ENCODE data around the gene NDUFV1. TPM values are rescaled to one million over a fixed set of nuclear protein-coding genes. Genes with fewer than 3 reads are reported as not detected.
A peak's percentile ranks its signal among the peaks of the same experiment; 100 is the strongest.

The NDUFV1 gene
- total and polyA plus RNA-seq, 9 of the 15 experiments (the other 6 are each of a cell fraction or from before 2014, with no cell fraction given) = 10.8 to 423 (median 209) TPM

DNA sequence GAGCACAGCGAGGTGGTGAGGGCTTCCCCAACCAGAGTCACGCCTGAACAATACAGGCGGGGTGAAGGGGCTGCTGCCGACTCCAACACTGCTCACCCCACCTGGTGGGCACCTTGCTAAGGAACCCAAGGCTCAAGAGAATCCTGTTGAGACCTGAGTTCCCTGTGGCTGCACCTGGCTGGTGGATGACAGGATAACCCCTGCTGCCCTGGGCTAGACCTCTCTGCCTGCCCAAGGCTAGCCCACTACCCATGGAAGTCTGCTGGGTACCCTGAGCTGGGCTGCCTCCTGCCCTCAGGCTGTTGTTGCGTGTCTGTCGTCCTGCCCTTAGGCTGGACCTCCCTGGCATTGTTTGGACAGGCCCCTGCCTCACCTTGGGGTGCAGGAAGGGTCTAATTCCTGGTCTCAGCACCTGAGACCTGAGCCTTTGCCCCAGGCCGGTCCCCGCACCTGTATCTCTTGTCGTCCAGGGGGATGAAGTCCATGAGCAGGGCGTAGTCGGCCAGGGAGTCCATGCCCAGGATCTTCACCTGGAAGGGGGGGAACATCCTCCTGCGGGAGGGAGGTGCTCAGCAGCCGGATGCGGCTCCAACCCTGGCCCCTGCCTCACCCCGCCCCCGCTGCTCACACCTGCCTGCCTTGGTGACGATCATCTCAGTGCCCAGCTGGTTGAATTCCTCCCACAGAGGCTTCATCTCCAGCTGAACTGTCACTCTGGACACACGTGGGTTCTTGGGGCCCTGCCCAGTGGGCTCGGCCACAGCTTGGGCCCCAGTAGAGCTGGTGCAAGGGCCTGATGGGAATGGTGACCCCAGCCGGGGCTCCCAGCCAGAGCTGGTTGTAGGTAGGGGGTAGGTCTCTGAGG, 27.9 kb downstream of the NDUFV1 start (continued):
- TF ChIP-seq POU5F1 (IDR thresholded peaks at IDR 0.05; ENCODE audit: borderline replicate concordance, low read depth, low read length, partially characterized antibody) = no peak
- no peak for TF ChIP-seq ZBTB11 (CRISPR knock-in tag; IDR thresholded peaks at IDR 0.05)
- TF ChIP-seq, protein P1, sequence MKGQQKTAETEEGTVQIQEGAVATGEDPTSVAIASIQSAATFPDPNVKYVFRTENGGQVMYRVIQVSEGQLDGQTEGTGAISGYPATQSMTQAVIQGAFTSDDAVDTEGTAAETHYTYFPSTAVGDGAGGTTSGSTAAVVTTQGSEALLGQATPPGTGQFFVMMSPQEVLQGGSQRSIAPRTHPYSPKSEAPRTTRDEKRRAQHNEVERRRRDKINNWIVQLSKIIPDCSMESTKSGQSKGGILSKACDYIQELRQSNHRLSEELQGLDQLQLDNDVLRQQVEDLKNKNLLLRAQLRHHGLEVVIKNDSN (CRISPR knock-in tag; IDR thresholded peaks at IDR 0.05) = 0 out of 2 replicates have a peak, but pooled peaks have one; percentile 3
- TF ChIP-seq CHD2 (IDR thresholded peaks at IDR 0.05; ENCODE audit: low read depth, low read length) = no peak
- TF ChIP-seq, protein P2, sequence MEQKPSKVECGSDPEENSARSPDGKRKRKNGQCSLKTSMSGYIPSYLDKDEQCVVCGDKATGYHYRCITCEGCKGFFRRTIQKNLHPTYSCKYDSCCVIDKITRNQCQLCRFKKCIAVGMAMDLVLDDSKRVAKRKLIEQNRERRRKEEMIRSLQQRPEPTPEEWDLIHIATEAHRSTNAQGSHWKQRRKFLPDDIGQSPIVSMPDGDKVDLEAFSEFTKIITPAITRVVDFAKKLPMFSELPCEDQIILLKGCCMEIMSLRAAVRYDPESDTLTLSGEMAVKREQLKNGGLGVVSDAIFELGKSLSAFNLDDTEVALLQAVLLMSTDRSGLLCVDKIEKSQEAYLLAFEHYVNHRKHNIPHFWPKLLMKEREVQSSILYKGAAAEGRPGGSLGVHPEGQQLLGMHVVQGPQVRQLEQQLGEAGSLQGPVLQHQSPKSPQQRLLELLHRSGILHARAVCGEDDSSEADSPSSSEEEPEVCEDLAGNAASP (IDR thresholded peaks at IDR 0.05) = no peak
- TF ChIP-seq HEY1 (CRISPR knock-in tag; IDR thresholded peaks at IDR 0.05; ENCODE audit: borderline replicate concordance) = no peak
- no peak for TF ChIP-seq TEAD1 (CRISPR knock-in tag; IDR thresholded peaks at IDR 0.05)
- TF ChIP-seq CGGBP1 (CRISPR knock-in tag; IDR thresholded peaks at IDR 0.05) = no peak
- no peak for TF ChIP-seq ZNF551 (CRISPR knock-in tag; IDR thresholded peaks at IDR 0.05)
